Muscle of back (tissue), 11 donors: ENCODE measurements around the gene DSCAML1. TPM values are rescaled to one million over a fixed set of nuclear protein-coding genes. Genes with fewer than 3 reads are reported as not detected.

Source experiments
- DNase-seq, 3 donors: peaks; one replicate each; pipeline versions ENCODE4 v3.0.0 to v3.0.0-alpha.2; 2013
- polyA plus RNA-seq, 10 donors: library from polyadenylated mRNA; unstranded; fragments of 120-200 nt; gene quantifications; one replicate each; pipeline ENCODE4 v1.2.1, GENCODE V29; 2013; ENCODE audit not compliant: insufficient read length in 10 of 10

The DSCAML1 gene
- polyA plus RNA-seq, 10 donors: 0.28 to 1.3 (median 0.57) TPM

- DNase-seq: no peak
Measured at GRCh38 chr11:117381481-117382387, 415.3 kb downstream of the DSCAML1 start.

- no peak for DNase-seq
Measured at GRCh38 chr11:117380676-117381075, 416.3 kb downstream of the DSCAML1 start.

DNA sequence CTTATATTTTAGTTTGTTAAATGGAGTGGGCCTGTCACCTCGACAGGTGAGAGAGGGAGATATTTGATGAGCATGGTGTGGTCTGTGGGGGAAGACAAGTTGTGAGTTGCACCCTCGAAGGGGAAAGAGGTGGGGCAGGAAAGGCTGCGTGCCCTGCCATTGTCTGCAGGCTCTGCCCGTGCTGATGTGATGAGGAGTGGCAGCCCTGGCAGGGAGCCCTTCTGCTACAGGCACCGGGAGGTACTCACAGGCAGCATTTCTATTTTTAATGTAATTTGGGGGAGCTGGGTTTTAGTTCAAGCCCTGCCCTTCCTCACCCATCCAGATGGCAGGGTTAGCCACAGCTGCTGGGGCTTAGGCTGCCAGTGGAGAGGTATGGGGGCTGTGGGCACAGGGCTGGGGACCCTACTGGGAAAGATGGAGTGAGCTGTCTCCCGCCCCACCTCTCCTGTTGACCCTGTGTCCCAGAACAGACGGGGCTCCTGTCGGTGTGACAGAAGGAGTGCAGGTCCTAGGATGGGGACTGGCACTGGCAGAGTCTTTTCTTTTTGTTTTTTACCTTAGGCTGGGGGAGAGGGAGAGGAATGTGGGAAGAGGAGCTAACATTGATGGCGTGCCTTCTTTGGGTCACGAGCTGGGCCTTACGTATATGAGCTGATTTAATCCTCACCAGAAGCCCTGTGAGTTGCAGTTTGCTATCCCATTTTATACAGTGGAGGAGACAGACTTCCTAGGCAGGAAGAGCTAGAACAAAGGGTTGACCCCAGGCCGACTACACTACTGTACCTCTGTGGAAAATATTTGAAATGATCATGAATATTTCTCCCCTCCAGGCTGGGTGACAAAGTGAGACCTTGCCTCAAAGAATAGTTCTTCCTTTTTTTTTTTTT is 417.8 kb downstream of the DSCAML1 start:
- no peak for DNase-seq

Other genes starting within 250 kb of the DSCAML1 start
- gene FXYD2, start 27.5 kb upstream of the DSCAML1 start, polyA plus RNA-seq: 1 to 10 TPM in 5 of 10 donors, under 1 TPM in 5; 0.51 to 2.5 (median 1.1) TPM
- gene FXYD6, start 79.4 kb upstream of the DSCAML1 start, polyA plus RNA-seq: 100 to 1,000 TPM; 122 to 200 (median 170) TPM
- gene TMPRSS13, start 132.2 kb upstream of the DSCAML1 start, polyA plus RNA-seq: 1 to 10 TPM in 2 of 10 donors, under 1 TPM in 5, not detected in 3; 0.10 to 2.0 (median 0.13) TPM
- 10 to 100 TPM in 1 of 10 donors, 1 to 10 TPM in 9; 3.7 to 13.4 (median 4.4) TPM for gene IL10RA, start 189.2 kb upstream of the DSCAML1 start, polyA plus RNA-seq